OCI-LY1 (cell line): Measurements from ENCODE around the gene ZNF333.

ENCODE experiments used
- H2AFZ ChIP-seq: fragments of 200-600 bp; sonication (generic), shearing (Covaris generic); 2 replicates; pipeline ENCODE4 v1.6.0; 2014; ENCODE audit warnings: antibody characterized with exemption, mild to moderate bottlenecking, low read length
- H3F3A ChIP-seq: fragments of 200-600 bp; sonication (generic), shearing (Covaris generic); 2 replicates; pipeline ENCODE4 v1.6.0; 2014; ENCODE audit warnings: mild to moderate bottlenecking, antibody characterized with exemption, low read length, moderate library complexity; ENCODE audit not compliant: insufficient read depth
- H3K27ac ChIP-seq: fragments of 200-600 bp; sonication (generic); 2 replicates; pipeline ENCODE4 v1.5.1; 2014; ENCODE audit warnings: low read length, mixed run types, mild to moderate bottlenecking, low read depth; ENCODE audit not compliant: poor library complexity, severe bottlenecking
- H3K27me3 ChIP-seq: fragments of 200-600 bp; sonication (generic); 2 replicates; pipeline ENCODE4 v1.6.0; 2014; ENCODE audit warnings: antibody characterized with exemption, mild to moderate bottlenecking, low read length, moderate library complexity; ENCODE audit not compliant: insufficient read depth
- H3K36me3 ChIP-seq: fragments of 200-600 bp; sonication (generic); 2 replicates; pipeline ENCODE4 v1.6.1; 2014; ENCODE audit warnings: mild to moderate bottlenecking, antibody characterized with exemption, low read length, moderate library complexity, mixed read lengths; ENCODE audit not compliant: insufficient read depth
- H3K4me1 ChIP-seq: fragments of 200-600 bp; sonication (generic); 2 replicates; pipeline ENCODE4 v1.5.1; 2014; ENCODE audit warnings: mild to moderate bottlenecking, low read length, moderate library complexity; ENCODE audit not compliant: insufficient read depth, severe bottlenecking
- H3K4me2 ChIP-seq: fragments of 200-600 bp; sonication (generic), shearing (Covaris generic); 2 replicates; pipeline ENCODE4 v1.6.1; 2014; ENCODE audit warnings: low read length
- H3K4me3 ChIP-seq: fragments of 200-600 bp; sonication (generic); 2 replicates; pipeline ENCODE4 v1.5.1; 2014; ENCODE audit warnings: low read length, low read depth, mild to moderate bottlenecking, mixed read lengths; ENCODE audit not compliant: poor library complexity, severe bottlenecking
- H3K79me2 ChIP-seq: fragments of 200-600 bp; shearing (Covaris generic); 2 replicates; pipeline ENCODE4 v1.6.1; 2016; ENCODE audit warnings: mixed run types, low read length, mixed read lengths; ENCODE audit not compliant: insufficient read depth
- H3K9ac ChIP-seq: fragments of 200-600 bp; sonication (generic), shearing (Covaris generic); 2 replicates; pipeline ENCODE4 v1.6.1; 2014; ENCODE audit warnings: mild to moderate bottlenecking, low read length, mixed read lengths
- H3K9me2 ChIP-seq: fragments of 200-600 bp; sonication (generic), shearing (Covaris generic); 2 replicates; pipeline ENCODE4 v1.6.1; 2014; ENCODE audit warnings: low read depth, mild to moderate bottlenecking, low read length, mixed read lengths
- H3K9me3 ChIP-seq: fragments of 200-600 bp; shearing (Covaris generic); 2 replicates; pipeline ENCODE4 v1.6.1; 2014; ENCODE audit warnings: low read length, mixed read lengths
- H4K20me1 ChIP-seq: fragments of 200-600 bp; sonication (generic), shearing (Covaris generic); 2 replicates; pipeline ENCODE4 v1.6.0; 2016; ENCODE audit warnings: mild to moderate bottlenecking, low read length; ENCODE audit not compliant: insufficient read depth
- CTCF ChIP-seq: fragments of 200-600 bp; sonication (generic), shearing (Covaris generic); IDR thresholded peaks from 2 replicates; pipeline ENCODE4 v1.5.1; 2017; ENCODE audit warnings: mild to moderate bottlenecking, antibody characterized with exemption, low read length, moderate library complexity, mixed read lengths
- EZH2 ChIP-seq: fragments of 200-600 bp; sonication (generic), shearing (Covaris generic); IDR thresholded peaks from 2 replicates; pipeline ENCODE4 v1.8.0; 2017; ENCODE audit warnings: borderline replicate concordance, mixed run types, mild to moderate bottlenecking, antibody characterized with exemption, low read length, moderate library complexity, mixed read lengths

ZNF333 gene

GRCh38 chr19:14650161-14650560 is 39.7 kb upstream of the ZNF333 start:
- H3K4me3 ChIP-seq = no peak overlapping the region
- no peak overlapping the region for H3K27ac ChIP-seq
- no peaks in the 10 kb centered on the region for H3F3A ChIP-seq
- no peaks in the 10 kb centered on the region for H3K27me3 ChIP-seq
- no peak overlapping the region for H2AFZ ChIP-seq
- H3K4me2 ChIP-seq = no peak overlapping the region
- H3K36me3 ChIP-seq = no peaks in the 10 kb centered on the region
- H3K79me2 ChIP-seq = no peaks in the 10 kb centered on the region
- H3K9me3 ChIP-seq = no peaks in the 10 kb centered on the region
- no peak overlapping the region for H3K9ac ChIP-seq
- H3K9me2 ChIP-seq = no peaks in the 10 kb centered on the region
- H3K4me1 ChIP-seq = no peaks in the 10 kb centered on the region
- TF ChIP-seq CTCF (no peak), EZH2 (no peak)
- no peaks in the 10 kb centered on the region for H4K20me1 ChIP-seq

- Histone ChIP-seq H3K4me2 (no peak overlapping the region), H3F3A (no peaks in the 10 kb centered on the region), H3K27ac (no peak overlapping the region), H3K27me3 (no peaks in the 10 kb centered on the region), H3K4me3 (no peak overlapping the region), H3K36me3 (no peaks in the 10 kb centered on the region), H2AFZ (no peak overlapping the region), H3K9me3 (no peaks in the 10 kb centered on the region), H4K20me1 (no peaks in the 10 kb centered on the region), H3K79me2 (no peaks in the 10 kb centered on the region), H3K4me1 (no peaks in the 10 kb centered on the region), H3K9me2 (no peaks in the 10 kb centered on the region), H3K9ac (no peak overlapping the region)
- TF ChIP-seq EZH2 (no peak), CTCF (no peak)
Observed at GRCh38 chr19:14654786-14655560, 34.9 kb upstream of the ZNF333 start.

GRCh38 chr19:14655726-14656125 is 34.1 kb upstream of the ZNF333 start:
- no peak overlapping the region for H3K4me2 ChIP-seq
- no peak overlapping the region for H3K9ac ChIP-seq
- no peak overlapping the region for H3K27ac ChIP-seq
- H4K20me1 ChIP-seq = no peaks in the 10 kb centered on the region
- H3K9me3 ChIP-seq = no peaks in the 10 kb centered on the region
- H3K79me2 ChIP-seq = no peaks in the 10 kb centered on the region
- no peaks in the 10 kb centered on the region for H3K4me1 ChIP-seq
- H3K36me3 ChIP-seq = no peaks in the 10 kb centered on the region
- H2AFZ ChIP-seq = no peak overlapping the region
- no peaks in the 10 kb centered on the region for H3K27me3 ChIP-seq
- no peaks in the 10 kb centered on the region for H3F3A ChIP-seq
- no peak overlapping the region for H3K4me3 ChIP-seq
- TF ChIP-seq CTCF (no peak), EZH2 (no peak)
- no peaks in the 10 kb centered on the region for H3K9me2 ChIP-seq
